ENCODE data around the gene SLC9A1.

SLC9A1 gene

GRCh38 chr1:27152829-27153548 is 1.9 kb downstream of the SLC9A1 start:
- Histone ChIP-seq H3K9ac (ENCODE audit: low read depth in 1 of 2, low read length in 2 of 2) (peak overlapping the region; percentile 61 to 89), H3K36me3 (ENCODE audit: control insufficient read depth in 2 of 2, insufficient read depth in 2 of 2, low read length in 2 of 2) (peaks cover 0 to 14% of the 10 kb centered on the region in 2 donors), H3K27me3 (ENCODE audit: control insufficient read depth in 2 of 2, insufficient read depth in 2 of 2, low read length in 2 of 2) (no peaks in the 10 kb centered on the region), H3K9me3 (ENCODE audit: control insufficient read depth in 2 of 2, low read length in 2 of 2) (no peaks in the 10 kb centered on the region), H3K27ac (ENCODE audit: low read depth in 2 of 2, low read length in 2 of 2) (peak overlapping the region; percentile 60 to 86), H3K4me1 (ENCODE audit: control insufficient read depth in 2 of 2, insufficient read depth in 2 of 2, low read length in 2 of 2) (peaks cover 36 to 38% of the 10 kb centered on the region in 2 donors), H3K4me3 (ENCODE audit: low read length in 2 of 2) (peak overlapping the region; percentile 76 to 77)

GRCh38 chr1:27152004-27152828 is 2.7 kb downstream of the SLC9A1 start:
- Histone ChIP-seq H3K27ac (ENCODE audit: low read depth in 2 of 2, low read length in 2 of 2) (peak overlapping the region in 1 of 2 donors; percentile 86), H3K36me3 (ENCODE audit: control insufficient read depth in 2 of 2, insufficient read depth in 2 of 2, low read length in 2 of 2) (peaks cover 0 to 14% of the 10 kb centered on the region in 2 donors), H3K9ac (ENCODE audit: low read depth in 1 of 2, low read length in 2 of 2) (peak overlapping the region; percentile 61 to 89), H3K4me1 (ENCODE audit: control insufficient read depth in 2 of 2, insufficient read depth in 2 of 2, low read length in 2 of 2) (peaks cover 37 to 38% of the 10 kb centered on the region in 2 donors), H3K4me3 (ENCODE audit: low read length in 2 of 2) (peak overlapping the region; percentile 76 to 77), H3K27me3 (ENCODE audit: control insufficient read depth in 2 of 2, insufficient read depth in 2 of 2, low read length in 2 of 2) (no peaks in the 10 kb centered on the region), H3K9me3 (ENCODE audit: control insufficient read depth in 2 of 2, low read length in 2 of 2) (no peaks in the 10 kb centered on the region)

GRCh38 chr1:27150641-27151040 is 4.3 kb downstream of the SLC9A1 start:
- Histone ChIP-seq H3K4me3 (ENCODE audit: low read length in 2 of 2) (no peak overlapping the region), H3K9ac (ENCODE audit: low read depth in 1 of 2, low read length in 2 of 2) (no peak overlapping the region), H3K27me3 (ENCODE audit: control insufficient read depth in 2 of 2, insufficient read depth in 2 of 2, low read length in 2 of 2) (no peaks in the 10 kb centered on the region), H3K36me3 (ENCODE audit: control insufficient read depth in 2 of 2, insufficient read depth in 2 of 2, low read length in 2 of 2) (peaks cover 0 to 14% of the 10 kb centered on the region in 2 donors), H3K9me3 (ENCODE audit: control insufficient read depth in 2 of 2, low read length in 2 of 2) (no peaks in the 10 kb centered on the region), H3K4me1 (ENCODE audit: control insufficient read depth in 2 of 2, insufficient read depth in 2 of 2, low read length in 2 of 2) (peaks cover 40% of the 10 kb centered on the region in 2 donors), H3K27ac (ENCODE audit: low read depth in 2 of 2, low read length in 2 of 2) (no peak overlapping the region)

GRCh38 chr1:27150183-27150582 is 4.7 kb downstream of the SLC9A1 start:
- H3K9ac ChIP-seq (ENCODE audit: low read depth in 1 of 2, low read length in 2 of 2): no peak overlapping the region
- H3K36me3 ChIP-seq (ENCODE audit: control insufficient read depth in 2 of 2, insufficient read depth in 2 of 2, low read length in 2 of 2): peaks cover 0 to 14% of the 10 kb centered on the region in 2 donors
- no peak overlapping the region for H3K27ac ChIP-seq (ENCODE audit: low read depth in 2 of 2, low read length in 2 of 2)
- no peaks in the 10 kb centered on the region for H3K9me3 ChIP-seq (ENCODE audit: control insufficient read depth in 2 of 2, low read length in 2 of 2)
- no peak overlapping the region for H3K4me3 ChIP-seq (ENCODE audit: low read length in 2 of 2)
- no peaks in the 10 kb centered on the region for H3K27me3 ChIP-seq (ENCODE audit: control insufficient read depth in 2 of 2, insufficient read depth in 2 of 2, low read length in 2 of 2)
- peaks cover 40 to 41% of the 10 kb centered on the region in 2 donors for H3K4me1 ChIP-seq (ENCODE audit: control insufficient read depth in 2 of 2, insufficient read depth in 2 of 2, low read length in 2 of 2)

- Histone ChIP-seq H3K27ac (ENCODE audit: low read depth in 2 of 2, low read length in 2 of 2) (no peak overlapping the region), H3K4me1 (ENCODE audit: control insufficient read depth in 2 of 2, insufficient read depth in 2 of 2, low read length in 2 of 2) (peaks cover 42 to 45% of the 10 kb centered on the region in 2 donors), H3K36me3 (ENCODE audit: control insufficient read depth in 2 of 2, insufficient read depth in 2 of 2, low read length in 2 of 2) (peaks cover 0 to 14% of the 10 kb centered on the region in 2 donors), H3K4me3 (ENCODE audit: low read length in 2 of 2) (no peak overlapping the region), H3K27me3 (ENCODE audit: control insufficient read depth in 2 of 2, insufficient read depth in 2 of 2, low read length in 2 of 2) (no peaks in the 10 kb centered on the region), H3K9ac (ENCODE audit: low read depth in 1 of 2, low read length in 2 of 2) (no peak overlapping the region), H3K9me3 (ENCODE audit: control insufficient read depth in 2 of 2, low read length in 2 of 2) (no peaks in the 10 kb centered on the region)
Observed at GRCh38 chr1:27149762-27150113, 5.2 kb downstream of the SLC9A1 start.

- Histone ChIP-seq H3K27ac (ENCODE audit: low read depth in 2 of 2, low read length in 2 of 2) (no peak overlapping the region), H3K4me1 (ENCODE audit: control insufficient read depth in 2 of 2, insufficient read depth in 2 of 2, low read length in 2 of 2) (peaks cover 40 to 41% of the 10 kb centered on the region in 2 donors), H3K36me3 (ENCODE audit: control insufficient read depth in 2 of 2, insufficient read depth in 2 of 2, low read length in 2 of 2) (peaks cover 0 to 14% of the 10 kb centered on the region in 2 donors), H3K27me3 (ENCODE audit: control insufficient read depth in 2 of 2, insufficient read depth in 2 of 2, low read length in 2 of 2) (no peaks in the 10 kb centered on the region), H3K9me3 (ENCODE audit: control insufficient read depth in 2 of 2, low read length in 2 of 2) (no peaks in the 10 kb centered on the region), H3K9ac (ENCODE audit: low read depth in 1 of 2, low read length in 2 of 2) (no peak overlapping the region), H3K4me3 (ENCODE audit: low read length in 2 of 2) (no peak overlapping the region)
Observed at GRCh38 chr1:27149084-27149761, 5.7 kb downstream of the SLC9A1 start.

- Histone ChIP-seq H3K36me3 (ENCODE audit: control insufficient read depth in 2 of 2, insufficient read depth in 2 of 2, low read length in 2 of 2) (peaks cover 0 to 14% of the 10 kb centered on the region in 2 donors), H3K4me1 (ENCODE audit: control insufficient read depth in 2 of 2, insufficient read depth in 2 of 2, low read length in 2 of 2) (peaks cover 40% of the 10 kb centered on the region in 2 donors), H3K9ac (ENCODE audit: low read depth in 1 of 2, low read length in 2 of 2) (no peak overlapping the region), H3K27me3 (ENCODE audit: control insufficient read depth in 2 of 2, insufficient read depth in 2 of 2, low read length in 2 of 2) (no peaks in the 10 kb centered on the region), H3K9me3 (ENCODE audit: control insufficient read depth in 2 of 2, low read length in 2 of 2) (no peaks in the 10 kb centered on the region), H3K27ac (ENCODE audit: low read depth in 2 of 2, low read length in 2 of 2) (no peak overlapping the region), H3K4me3 (ENCODE audit: low read length in 2 of 2) (no peak overlapping the region)
Observed at GRCh38 chr1:27148591-27148990, 6.3 kb downstream of the SLC9A1 start.

- H3K9me3 ChIP-seq (ENCODE audit: control insufficient read depth in 2 of 2, low read length in 2 of 2): no peaks in the 10 kb centered on the region
- no peaks in the 10 kb centered on the region for H3K27me3 ChIP-seq (ENCODE audit: control insufficient read depth in 2 of 2, insufficient read depth in 2 of 2, low read length in 2 of 2)
- H3K4me3 ChIP-seq (ENCODE audit: low read length in 2 of 2): no peak overlapping the region
- H3K4me1 ChIP-seq (ENCODE audit: control insufficient read depth in 2 of 2, insufficient read depth in 2 of 2, low read length in 2 of 2): peaks cover 39 to 41% of the 10 kb centered on the region in 2 donors
- no peak overlapping the region for H3K27ac ChIP-seq (ENCODE audit: low read depth in 2 of 2, low read length in 2 of 2)
- no peak overlapping the region for H3K9ac ChIP-seq (ENCODE audit: low read depth in 1 of 2, low read length in 2 of 2)
- H3K36me3 ChIP-seq (ENCODE audit: control insufficient read depth in 2 of 2, insufficient read depth in 2 of 2, low read length in 2 of 2): peaks cover 0 to 14% of the 10 kb centered on the region in 2 donors
Observed at GRCh38 chr1:27147842-27148518, 6.9 kb downstream of the SLC9A1 start.

GRCh38 chr1:27145934-27146354 is 9.0 kb downstream of the SLC9A1 start:
- H3K27ac ChIP-seq (ENCODE audit: low read depth in 2 of 2, low read length in 2 of 2): peak overlapping the region; percentile 68 to 79
- peaks cover 0 to 14% of the 10 kb centered on the region in 2 donors for H3K36me3 ChIP-seq (ENCODE audit: control insufficient read depth in 2 of 2, insufficient read depth in 2 of 2, low read length in 2 of 2)
- no peaks in the 10 kb centered on the region for H3K27me3 ChIP-seq (ENCODE audit: control insufficient read depth in 2 of 2, insufficient read depth in 2 of 2, low read length in 2 of 2)
- H3K9me3 ChIP-seq (ENCODE audit: control insufficient read depth in 2 of 2, low read length in 2 of 2): no peaks in the 10 kb centered on the region
- peaks cover 39 to 45% of the 10 kb centered on the region in 2 donors for H3K4me1 ChIP-seq (ENCODE audit: control insufficient read depth in 2 of 2, insufficient read depth in 2 of 2, low read length in 2 of 2)
- no peak overlapping the region for H3K4me3 ChIP-seq (ENCODE audit: low read length in 2 of 2)
- no peak overlapping the region for H3K9ac ChIP-seq (ENCODE audit: low read depth in 1 of 2, low read length in 2 of 2)

All from mucosa of rectum (tissue), 2 donors.